H9 (cell line): ENCODE results near the gene CFAP61. TPM values are rescaled to one million over a fixed set of nuclear protein-coding genes. Genes with fewer than 3 reads are reported as not detected.

Experiments
- DNase-seq: peaks from one replicate; pipeline ENCODE4 v3.0.0-alpha.2; 2017
- H2AFZ ChIP-seq: one replicate; pipeline ENCODE4 v1.6.1; 2013; ENCODE audit warnings: mild to moderate bottlenecking, low read length, control low read depth, moderate library complexity
- H2AK5ac ChIP-seq: 2 replicates; pipeline ENCODE4 v1.6.1; 2013; ENCODE audit warnings: low read length, control low read depth, mixed read lengths; ENCODE audit not compliant: insufficient read length
- H2BK120ac ChIP-seq: one replicate; pipeline ENCODE4 v1.6.1; 2013; ENCODE audit warnings: low read depth, mild to moderate bottlenecking, low read length, control low read depth, inconsistent platforms; ENCODE audit not compliant: poor library complexity, severe bottlenecking
- H2BK12ac ChIP-seq: 2 replicates; pipeline ENCODE4 v1.6.1; 2013; ENCODE audit warnings: low read length, control low read depth, mixed read lengths, low read depth; ENCODE audit not compliant: insufficient read length
- H2BK15ac ChIP-seq: 2 replicates; pipeline ENCODE4 v1.6.1; 2013; ENCODE audit warnings: low read depth, low read length, control low read depth
- H2BK20ac ChIP-seq: one replicate; pipeline ENCODE4 v1.6.1; 2013; ENCODE audit warnings: low read depth, mild to moderate bottlenecking, low read length, control low read depth, inconsistent platforms; ENCODE audit not compliant: poor library complexity, severe bottlenecking
- H2BK5ac ChIP-seq: 2 replicates; pipeline ENCODE4 v1.6.1; 2013; ENCODE audit warnings: low read length, control low read depth, mixed read lengths; ENCODE audit not compliant: insufficient read length
- H3K14ac ChIP-seq: 2 replicates; pipeline ENCODE4 v1.6.1; 2013; ENCODE audit warnings: low read length, control low read depth; ENCODE audit not compliant: insufficient read depth
- H3K18ac ChIP-seq: 2 replicates; pipeline ENCODE4 v1.6.1; 2013; ENCODE audit warnings: low read depth, mild to moderate bottlenecking, mixed read lengths, low read length, control low read depth; ENCODE audit not compliant: insufficient read length
- H3K23ac ChIP-seq: 2 replicates; pipeline ENCODE4 v1.6.1; 2013; ENCODE audit warnings: low read length, control low read depth, mixed read lengths, low read depth; ENCODE audit not compliant: insufficient read length
- H3K23me2 ChIP-seq: 2 replicates; pipeline ENCODE4 v1.6.1; 2013; ENCODE audit warnings: low read depth, mild to moderate bottlenecking, mixed read lengths, low read length, control low read depth; ENCODE audit not compliant: insufficient read length, poor library complexity, severe bottlenecking
- H3K27ac ChIP-seq: 2 replicates; pipeline ENCODE4 v1.5.1; 2013; ENCODE audit warnings: low read length, control low read depth, mixed read lengths, low read depth; ENCODE audit not compliant: insufficient read length
- H3K27me3 ChIP-seq: 2 replicates; pipeline ENCODE4 v1.6.1; 2013; ENCODE audit warnings: low read length, control low read depth, inconsistent platforms; ENCODE audit not compliant: insufficient read depth
- H3K4ac ChIP-seq: 2 replicates; pipeline ENCODE4 v1.6.1; 2013; ENCODE audit warnings: low read depth, mild to moderate bottlenecking, control low read depth, inconsistent platforms, low read length, moderate library complexity
- H3K4me1 ChIP-seq: 2 replicates; pipeline ENCODE4 v1.6.1; 2013; ENCODE audit warnings: low read length, control low read depth, inconsistent platforms; ENCODE audit not compliant: insufficient read depth
- H3K4me2 ChIP-seq: 2 replicates; pipeline ENCODE4 v1.6.1; 2013; ENCODE audit warnings: low read length, control low read depth, mixed read lengths; ENCODE audit not compliant: insufficient read length, insufficient read depth
- H3K56ac ChIP-seq: 2 replicates; pipeline ENCODE4 v1.6.1; 2013; ENCODE audit warnings: low read depth, mild to moderate bottlenecking, mixed read lengths, low read length, control low read depth; ENCODE audit not compliant: insufficient read length
- H3K79me1 ChIP-seq: 2 replicates; pipeline ENCODE4 v1.6.1; 2013; ENCODE audit warnings: low read depth, mild to moderate bottlenecking, moderate library complexity, low read length, control low read depth, inconsistent platforms; ENCODE audit not compliant: insufficient read depth, poor library complexity, severe bottlenecking
- H3K79me2 ChIP-seq: 2 replicates; pipeline ENCODE4 v1.6.1; 2013; ENCODE audit warnings: low read length, control low read depth, inconsistent platforms; ENCODE audit not compliant: insufficient read depth
- H3K9ac ChIP-seq: 2 replicates; pipeline ENCODE4 v1.6.1; 2013; ENCODE audit warnings: low read length, control low read depth, mixed read lengths; ENCODE audit not compliant: insufficient read length; ENCODE audit errors: extremely low read depth
- H3K9me3 ChIP-seq: one replicate; pipeline ENCODE4 v1.6.1; 2013; ENCODE audit warnings: low read depth, low read length, inconsistent platforms; ENCODE audit not compliant: control insufficient read depth
- H3T11ph ChIP-seq: one replicate; pipeline ENCODE4 v1.6.1; 2013; ENCODE audit warnings: mild to moderate bottlenecking, low read length, control low read depth, inconsistent platforms
- H4K20me1 ChIP-seq: one replicate; pipeline ENCODE4 v1.6.1; 2013; ENCODE audit not compliant: control insufficient read depth, insufficient read length, insufficient read depth
- H4K5ac ChIP-seq: 2 replicates; pipeline ENCODE4 v1.6.1; 2013; ENCODE audit warnings: low read depth, mild to moderate bottlenecking, mixed read lengths, low read length, control low read depth; ENCODE audit not compliant: insufficient read length
- H4K8ac ChIP-seq: replicated peaks from 2 replicates; pipeline ENCODE4 v1.6.1; 2013; ENCODE audit warnings: low read length, control low read depth, mixed read lengths, low read depth; ENCODE audit not compliant: insufficient read length
- H4K91ac ChIP-seq: 2 replicates; pipeline ENCODE4 v1.6.1; 2013; ENCODE audit warnings: low read depth, mild to moderate bottlenecking, moderate library complexity, mixed read lengths, low read length, control low read depth; ENCODE audit not compliant: insufficient read length
- H3K27ac Mint-ChIP-seq, 3 experiments: 2 replicates in 2 of 3; 3 replicates in 1 of 3; pipeline ENCODE4 v1.8.0; 2020 to 2021; ENCODE audit warnings: mixed read lengths in 3 of 3, mild to moderate bottlenecking in 1 of 3, moderate library complexity in 1 of 3
- H3K27me3 Mint-ChIP-seq: 2 replicates; pipeline ENCODE4 v1.8.0; 2021; ENCODE audit warnings: low read depth, mild to moderate bottlenecking, moderate library complexity, mixed read lengths
- H3K36me3 Mint-ChIP-seq, 3 experiments: 2 replicates in 2 of 3; 3 replicates in 1 of 3; pipeline ENCODE4 v1.8.0; 2020 to 2021; ENCODE audit warnings: low read depth in 3 of 3, mixed read lengths in 3 of 3; ENCODE audit not compliant: insufficient read depth in 1 of 3
- H3K4me1 Mint-ChIP-seq, 2 experiments: 2 replicates each; pipeline ENCODE4 v1.8.0; 2020; ENCODE audit warnings: mixed read lengths in 2 of 2
- H3K4me3 Mint-ChIP-seq, 2 experiments: 2 replicates in 1 of 2; 3 replicates in 1 of 2; pipeline ENCODE4 v1.8.0; 2020 to 2021; ENCODE audit warnings: mild to moderate bottlenecking in 2 of 2, mixed read lengths in 2 of 2, moderate library complexity in 1 of 2
- H3K9me3 Mint-ChIP-seq, 2 experiments: 2 replicates in 1 of 2; 3 replicates in 1 of 2; pipeline ENCODE4 v1.8.0; 2020; ENCODE audit warnings: mild to moderate bottlenecking in 2 of 2, mixed read lengths in 2 of 2, moderate library complexity in 1 of 2
- WGBS: extraction: QIAGEN DNeasy Blood & Tissue Kit; methylation state at CpG from one replicate; pipeline ENCODE4 v1.1.7; 2013; ENCODE audit warnings: missing lambda C conversion rate, low lambda C conversion rate, mixed read lengths; ENCODE audit not compliant: insufficient read length; ENCODE audit errors: extremely low coverage; 5-methylcytosine and 5-hydroxymethylcytosine counted together
- total RNA-seq: library from RNA; stranded (reverse); gene quantifications from 2 replicates; pipeline ENCODE4 v1.2.1, GENCODE V29; 2021
- TF ChIP-seq, protein P1 (sequence below): fragments of 200-600 bp; sonication (generic); conservative IDR thresholded peaks from 3 replicates; pipeline ENCODE4 v1.8.0; 2021; ENCODE audit warnings: antibody characterized with exemption, mild to moderate bottlenecking

CFAP61 gene
- total RNA-seq, 1 experiment from 2014 or later: 0.44 TPM

DNA sequence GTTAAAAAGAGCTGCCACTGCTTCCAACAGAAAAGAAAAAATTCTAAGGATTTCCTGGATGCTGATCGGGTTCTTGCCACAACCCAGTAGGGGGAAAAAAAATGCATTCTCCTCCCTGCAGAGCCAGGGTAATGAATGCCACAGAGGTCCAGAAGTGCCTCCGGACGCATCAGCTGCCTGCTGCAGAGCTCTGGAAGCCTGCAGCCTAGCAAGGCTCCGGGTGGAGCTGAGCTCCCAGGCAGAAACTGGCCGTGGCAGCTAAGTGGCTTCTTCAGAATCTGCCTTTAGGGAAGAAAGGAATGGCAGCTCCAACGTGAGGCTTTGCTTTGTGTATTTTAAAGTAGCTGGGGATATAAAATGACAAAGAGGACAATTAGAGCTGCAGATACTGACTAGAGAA, 155.0 kb downstream of the CFAP61 start:
- H3K9ac ChIP-seq: no peak overlapping the region

More for the DNA sequence above, 155.0 kb downstream of the CFAP61 start:
- Histone ChIP-seq H2BK12ac (no peak overlapping the region), H3K79me1 (no peaks in the 10 kb centered on the region), H2BK120ac (no peak overlapping the region), H2AFZ (no peak overlapping the region), H3K4ac (no peak overlapping the region), H3K18ac (no peak overlapping the region), H3K4me1 (peaks cover 6% of the 10 kb centered on the region; the same call in 1 of the 2 replicates), H3K23ac (no peak overlapping the region), H3K9me3 (no peaks in the 10 kb centered on the region), H2AK5ac (no peak overlapping the region), H3K27ac (no peak overlapping the region), H4K20me1 (no peaks in the 10 kb centered on the region), H4K8ac (no peak overlapping the region), H3K56ac (no peak overlapping the region), H3K79me2 (no peaks in the 10 kb centered on the region), H3K14ac (no peak overlapping the region), H2BK15ac (no peak overlapping the region), H3T11ph (no peak overlapping the region), H4K5ac (no peak overlapping the region), H3K23me2 (no peaks in the 10 kb centered on the region), H4K91ac (no peak overlapping the region), H3K27me3 (no peaks in the 10 kb centered on the region), H2BK5ac (no peak overlapping the region), H2BK20ac (no peak overlapping the region), H3K4me2 (no peak overlapping the region)
- H3K27ac Mint-ChIP-seq: 0 out of 7 replicates have a peak overlapping the region, but pooled peaks of 1 of the 3 experiments have one; percentile 24
- WGBS: no CpG with 5 or more reads among the region's 6 CpGs
- H3K4me1 Mint-ChIP-seq: peaks cover 19 to 24% of the 10 kb centered on the region in 2 experiments
- TF ChIP-seq, protein P1, sequence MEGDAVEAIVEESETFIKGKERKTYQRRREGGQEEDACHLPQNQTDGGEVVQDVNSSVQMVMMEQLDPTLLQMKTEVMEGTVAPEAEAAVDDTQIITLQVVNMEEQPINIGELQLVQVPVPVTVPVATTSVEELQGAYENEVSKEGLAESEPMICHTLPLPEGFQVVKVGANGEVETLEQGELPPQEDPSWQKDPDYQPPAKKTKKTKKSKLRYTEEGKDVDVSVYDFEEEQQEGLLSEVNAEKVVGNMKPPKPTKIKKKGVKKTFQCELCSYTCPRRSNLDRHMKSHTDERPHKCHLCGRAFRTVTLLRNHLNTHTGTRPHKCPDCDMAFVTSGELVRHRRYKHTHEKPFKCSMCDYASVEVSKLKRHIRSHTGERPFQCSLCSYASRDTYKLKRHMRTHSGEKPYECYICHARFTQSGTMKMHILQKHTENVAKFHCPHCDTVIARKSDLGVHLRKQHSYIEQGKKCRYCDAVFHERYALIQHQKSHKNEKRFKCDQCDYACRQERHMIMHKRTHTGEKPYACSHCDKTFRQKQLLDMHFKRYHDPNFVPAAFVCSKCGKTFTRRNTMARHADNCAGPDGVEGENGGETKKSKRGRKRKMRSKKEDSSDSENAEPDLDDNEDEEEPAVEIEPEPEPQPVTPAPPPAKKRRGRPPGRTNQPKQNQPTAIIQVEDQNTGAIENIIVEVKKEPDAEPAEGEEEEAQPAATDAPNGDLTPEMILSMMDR: no peak
- H3K4me3 Mint-ChIP-seq: 0 out of 5 replicates have a peak overlapping the region, but pooled peaks of 1 of the 2 experiments have one; percentile 13
- DNase-seq: peak; percentile 52
- no peaks in the 10 kb centered on the region for H3K9me3 Mint-ChIP-seq
- no peaks in the 10 kb centered on the region for H3K27me3 Mint-ChIP-seq
- H3K36me3 Mint-ChIP-seq: no peaks in the 10 kb centered on the region
